ENCODE results near the gene TRIM2.

DNA sequence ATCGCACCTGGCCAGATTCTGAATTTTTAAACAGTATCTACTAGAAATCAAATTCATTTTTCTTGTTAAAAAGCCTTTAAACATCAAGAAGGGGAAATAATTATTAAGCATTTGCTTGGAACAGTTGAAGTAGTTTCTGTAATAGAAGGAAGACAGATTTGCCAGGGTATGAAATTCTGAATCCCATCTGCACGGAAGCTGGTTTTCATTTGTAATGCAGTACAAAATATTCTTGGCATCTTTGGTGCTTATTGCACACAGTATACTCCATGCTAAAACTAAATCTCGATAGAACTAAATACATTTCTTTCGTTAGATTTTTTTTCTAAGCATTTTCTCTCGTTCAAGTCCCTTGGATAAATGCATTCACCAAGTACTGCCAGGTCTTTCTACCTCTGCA is 25.3 kb downstream of the TRIM2 start:
- TF ChIP-seq, protein P1, sequence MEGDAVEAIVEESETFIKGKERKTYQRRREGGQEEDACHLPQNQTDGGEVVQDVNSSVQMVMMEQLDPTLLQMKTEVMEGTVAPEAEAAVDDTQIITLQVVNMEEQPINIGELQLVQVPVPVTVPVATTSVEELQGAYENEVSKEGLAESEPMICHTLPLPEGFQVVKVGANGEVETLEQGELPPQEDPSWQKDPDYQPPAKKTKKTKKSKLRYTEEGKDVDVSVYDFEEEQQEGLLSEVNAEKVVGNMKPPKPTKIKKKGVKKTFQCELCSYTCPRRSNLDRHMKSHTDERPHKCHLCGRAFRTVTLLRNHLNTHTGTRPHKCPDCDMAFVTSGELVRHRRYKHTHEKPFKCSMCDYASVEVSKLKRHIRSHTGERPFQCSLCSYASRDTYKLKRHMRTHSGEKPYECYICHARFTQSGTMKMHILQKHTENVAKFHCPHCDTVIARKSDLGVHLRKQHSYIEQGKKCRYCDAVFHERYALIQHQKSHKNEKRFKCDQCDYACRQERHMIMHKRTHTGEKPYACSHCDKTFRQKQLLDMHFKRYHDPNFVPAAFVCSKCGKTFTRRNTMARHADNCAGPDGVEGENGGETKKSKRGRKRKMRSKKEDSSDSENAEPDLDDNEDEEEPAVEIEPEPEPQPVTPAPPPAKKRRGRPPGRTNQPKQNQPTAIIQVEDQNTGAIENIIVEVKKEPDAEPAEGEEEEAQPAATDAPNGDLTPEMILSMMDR (IDR thresholded peaks at IDR 0.05) = no peak
- TF ChIP-seq EP300 (IDR thresholded peaks at IDR 0.05; ENCODE audit: borderline replicate concordance in 1 of 2, low read depth in 1 of 2, low read length in 1 of 2) (no peak), CHD2 (IDR thresholded peaks at IDR 0.05; ENCODE audit: low read length, partially characterized antibody) (no peak), YY1 (IDR thresholded peaks at IDR 0.05; ENCODE audit: low read depth) (no peak), GABPA (IDR thresholded peaks at IDR 0.05; ENCODE audit: low read depth) (no peak), SIN3A (IDR thresholded peaks at IDR 0.05; ENCODE audit: borderline replicate concordance, low read depth, low read length) (no peak), MXI1 (IDR thresholded peaks at IDR 0.05; ENCODE audit: low read depth, low read length) (no peak), TAF1 (IDR thresholded peaks at IDR 0.05; ENCODE audit: borderline replicate concordance, low read depth, low read length) (no peak), RFX5 (IDR thresholded peaks at IDR 0.05; ENCODE audit: low read length) (no peak)
- TF ChIP-seq, protein P2, sequence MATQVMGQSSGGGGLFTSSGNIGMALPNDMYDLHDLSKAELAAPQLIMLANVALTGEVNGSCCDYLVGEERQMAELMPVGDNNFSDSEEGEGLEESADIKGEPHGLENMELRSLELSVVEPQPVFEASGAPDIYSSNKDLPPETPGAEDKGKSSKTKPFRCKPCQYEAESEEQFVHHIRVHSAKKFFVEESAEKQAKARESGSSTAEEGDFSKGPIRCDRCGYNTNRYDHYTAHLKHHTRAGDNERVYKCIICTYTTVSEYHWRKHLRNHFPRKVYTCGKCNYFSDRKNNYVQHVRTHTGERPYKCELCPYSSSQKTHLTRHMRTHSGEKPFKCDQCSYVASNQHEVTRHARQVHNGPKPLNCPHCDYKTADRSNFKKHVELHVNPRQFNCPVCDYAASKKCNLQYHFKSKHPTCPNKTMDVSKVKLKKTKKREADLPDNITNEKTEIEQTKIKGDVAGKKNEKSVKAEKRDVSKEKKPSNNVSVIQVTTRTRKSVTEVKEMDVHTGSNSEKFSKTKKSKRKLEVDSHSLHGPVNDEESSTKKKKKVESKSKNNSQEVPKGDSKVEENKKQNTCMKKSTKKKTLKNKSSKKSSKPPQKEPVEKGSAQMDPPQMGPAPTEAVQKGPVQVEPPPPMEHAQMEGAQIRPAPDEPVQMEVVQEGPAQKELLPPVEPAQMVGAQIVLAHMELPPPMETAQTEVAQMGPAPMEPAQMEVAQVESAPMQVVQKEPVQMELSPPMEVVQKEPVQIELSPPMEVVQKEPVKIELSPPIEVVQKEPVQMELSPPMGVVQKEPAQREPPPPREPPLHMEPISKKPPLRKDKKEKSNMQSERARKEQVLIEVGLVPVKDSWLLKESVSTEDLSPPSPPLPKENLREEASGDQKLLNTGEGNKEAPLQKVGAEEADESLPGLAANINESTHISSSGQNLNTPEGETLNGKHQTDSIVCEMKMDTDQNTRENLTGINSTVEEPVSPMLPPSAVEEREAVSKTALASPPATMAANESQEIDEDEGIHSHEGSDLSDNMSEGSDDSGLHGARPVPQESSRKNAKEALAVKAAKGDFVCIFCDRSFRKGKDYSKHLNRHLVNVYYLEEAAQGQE (IDR thresholded peaks at IDR 0.05; ENCODE audit: low read depth, low read length) = no peak
- TF ChIP-seq, protein P3, sequence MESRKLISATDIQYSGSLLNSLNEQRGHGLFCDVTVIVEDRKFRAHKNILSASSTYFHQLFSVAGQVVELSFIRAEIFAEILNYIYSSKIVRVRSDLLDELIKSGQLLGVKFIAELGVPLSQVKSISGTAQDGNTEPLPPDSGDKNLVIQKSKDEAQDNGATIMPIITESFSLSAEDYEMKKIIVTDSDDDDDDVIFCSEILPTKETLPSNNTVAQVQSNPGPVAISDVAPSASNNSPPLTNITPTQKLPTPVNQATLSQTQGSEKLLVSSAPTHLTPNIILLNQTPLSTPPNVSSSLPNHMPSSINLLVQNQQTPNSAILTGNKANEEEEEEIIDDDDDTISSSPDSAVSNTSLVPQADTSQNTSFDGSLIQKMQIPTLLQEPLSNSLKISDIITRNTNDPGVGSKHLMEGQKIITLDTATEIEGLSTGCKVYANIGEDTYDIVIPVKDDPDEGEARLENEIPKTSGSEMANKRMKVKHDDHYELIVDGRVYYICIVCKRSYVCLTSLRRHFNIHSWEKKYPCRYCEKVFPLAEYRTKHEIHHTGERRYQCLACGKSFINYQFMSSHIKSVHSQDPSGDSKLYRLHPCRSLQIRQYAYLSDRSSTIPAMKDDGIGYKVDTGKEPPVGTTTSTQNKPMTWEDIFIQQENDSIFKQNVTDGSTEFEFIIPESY (IDR thresholded peaks at IDR 0.05; ENCODE audit: borderline replicate concordance, low read depth) = no peak
- TF ChIP-seq, protein P4, sequence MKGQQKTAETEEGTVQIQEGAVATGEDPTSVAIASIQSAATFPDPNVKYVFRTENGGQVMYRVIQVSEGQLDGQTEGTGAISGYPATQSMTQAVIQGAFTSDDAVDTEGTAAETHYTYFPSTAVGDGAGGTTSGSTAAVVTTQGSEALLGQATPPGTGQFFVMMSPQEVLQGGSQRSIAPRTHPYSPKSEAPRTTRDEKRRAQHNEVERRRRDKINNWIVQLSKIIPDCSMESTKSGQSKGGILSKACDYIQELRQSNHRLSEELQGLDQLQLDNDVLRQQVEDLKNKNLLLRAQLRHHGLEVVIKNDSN (IDR thresholded peaks at IDR 0.05; ENCODE audit: borderline replicate concordance, low read depth) = no peak
- TF ChIP-seq, protein P5, sequence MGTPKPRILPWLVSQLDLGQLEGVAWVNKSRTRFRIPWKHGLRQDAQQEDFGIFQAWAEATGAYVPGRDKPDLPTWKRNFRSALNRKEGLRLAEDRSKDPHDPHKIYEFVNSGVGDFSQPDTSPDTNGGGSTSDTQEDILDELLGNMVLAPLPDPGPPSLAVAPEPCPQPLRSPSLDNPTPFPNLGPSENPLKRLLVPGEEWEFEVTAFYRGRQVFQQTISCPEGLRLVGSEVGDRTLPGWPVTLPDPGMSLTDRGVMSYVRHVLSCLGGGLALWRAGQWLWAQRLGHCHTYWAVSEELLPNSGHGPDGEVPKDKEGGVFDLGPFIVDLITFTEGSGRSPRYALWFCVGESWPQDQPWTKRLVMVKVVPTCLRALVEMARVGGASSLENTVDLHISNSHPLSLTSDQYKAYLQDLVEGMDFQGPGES (IDR thresholded peaks at IDR 0.05; ENCODE audit: low read depth, low read length) = no peak
